Neural progenitor cell (in vitro differentiated cells): ENCODE measurements around the gene ALDH3B2. TPM values are rescaled to one million over a fixed set of nuclear protein-coding genes. Genes with fewer than 3 reads are reported as not detected.

Experiments
- DNase-seq: peaks from one replicate; pipeline ENCODE4 v3.0.0-alpha.2; 2016; ENCODE audit warnings: low spot score
- H2AFZ ChIP-seq: fragments of 200-600 bp; sonication (generic); replicated peaks from 2 replicates; pipeline ENCODE4 v1.6.1; 2016; ENCODE audit warnings: antibody characterized with exemption
- H3F3A ChIP-seq: fragments of 200-600 bp; sonication (generic); 2 replicates; pipeline ENCODE4 v1.6.1; 2016; ENCODE audit warnings: antibody characterized with exemption, low read depth
- H3K27ac ChIP-seq: fragments of 200-600 bp; sonication (generic); 2 replicates; pipeline ENCODE4 v1.5.1; 2016; ENCODE audit warnings: mild to moderate bottlenecking
- H3K27me3 ChIP-seq: fragments of 200-600 bp; sonication (generic); 2 replicates; pipeline ENCODE4 v1.6.1; 2016; ENCODE audit warnings: mild to moderate bottlenecking, moderate library complexity
- H3K36me3 ChIP-seq: fragments of 200-600 bp; sonication (generic); 2 replicates; pipeline ENCODE4 v1.5.1; 2016
- H3K4me1 ChIP-seq: fragments of 200-600 bp; sonication (generic); 2 replicates; pipeline ENCODE4 v1.6.1; 2016; ENCODE audit warnings: mixed run types
- H3K4me2 ChIP-seq: fragments of 200-600 bp; sonication (generic); 2 replicates; pipeline ENCODE4 v1.6.1; 2016
- H3K4me3 ChIP-seq: fragments of 200-600 bp; sonication (generic); 2 replicates; pipeline ENCODE4 v1.5.1; 2016
- H3K79me2 ChIP-seq: fragments of 200-600 bp; sonication (generic); 2 replicates; pipeline ENCODE4 v1.6.1; 2016; ENCODE audit warnings: low read depth
- H3K9ac ChIP-seq: fragments of 200-600 bp; sonication (generic); 2 replicates; pipeline ENCODE4 v1.6.1; 2016
- H3K9me3 ChIP-seq: fragments of 200-600 bp; sonication (generic); 2 replicates; pipeline ENCODE4 v1.5.1; 2016; ENCODE audit warnings: low read depth
- H4K20me1 ChIP-seq: fragments of 200-600 bp; sonication (generic); 2 replicates; pipeline ENCODE4 v1.6.1; 2016; ENCODE audit warnings: low read depth
- H3K27ac Mint-ChIP-seq: 3 replicates; pipeline ENCODE4 v1.8.0; 2021; ENCODE audit warnings: mixed read lengths
- H3K27me3 Mint-ChIP-seq: 2 replicates; pipeline ENCODE4 v1.8.0; 2022; ENCODE audit warnings: low read depth, mild to moderate bottlenecking, inconsistent platforms, moderate library complexity, mixed read lengths; ENCODE audit not compliant: insufficient read depth
- H3K36me3 Mint-ChIP-seq: 3 replicates; pipeline ENCODE4 v1.8.0; 2021; ENCODE audit warnings: mixed read lengths
- H3K4me1 Mint-ChIP-seq: 3 replicates; pipeline ENCODE4 v1.8.0; 2021; ENCODE audit warnings: mixed read lengths
- H3K4me3 Mint-ChIP-seq: 3 replicates; pipeline ENCODE4 v1.8.0; 2021; ENCODE audit warnings: mild to moderate bottlenecking, moderate library complexity, mixed read lengths
- H3K9me3 Mint-ChIP-seq: 3 replicates; pipeline ENCODE4 v1.8.0; 2020; ENCODE audit warnings: mixed read lengths
- EZH2 ChIP-seq: fragments of 200-600 bp; sonication (generic); IDR thresholded peaks from 2 replicates; pipeline ENCODE4 v1.6.1; 2017; ENCODE audit warnings: antibody characterized with exemption, mild to moderate bottlenecking, moderate library complexity
- EZH2phosphoT487 ChIP-seq: fragments of 200-600 bp; sonication (generic); IDR thresholded peaks from 2 replicates; pipeline ENCODE4 v1.6.1; 2017; ENCODE audit warnings: antibody characterized with exemption
- total RNA-seq: library from RNA; depleted of rRNA; stranded (reverse); fragments of >200 nt; gene quantifications from 2 replicates; pipeline ENCODE4 v1.2.3, GENCODE V29; 2015; ENCODE audit warnings: low replicate concordance
- TF ChIP-seq, protein P1 (sequence below): fragments of 200-600 bp; sonication (generic); IDR thresholded peaks from 2 replicates; pipeline ENCODE4 v1.5.1; 2017; ENCODE audit warnings: antibody characterized with exemption, mild to moderate bottlenecking

Gene ALDH3B2
- total RNA-seq, 1 donor from 2014 or later, result not detected

DNA sequence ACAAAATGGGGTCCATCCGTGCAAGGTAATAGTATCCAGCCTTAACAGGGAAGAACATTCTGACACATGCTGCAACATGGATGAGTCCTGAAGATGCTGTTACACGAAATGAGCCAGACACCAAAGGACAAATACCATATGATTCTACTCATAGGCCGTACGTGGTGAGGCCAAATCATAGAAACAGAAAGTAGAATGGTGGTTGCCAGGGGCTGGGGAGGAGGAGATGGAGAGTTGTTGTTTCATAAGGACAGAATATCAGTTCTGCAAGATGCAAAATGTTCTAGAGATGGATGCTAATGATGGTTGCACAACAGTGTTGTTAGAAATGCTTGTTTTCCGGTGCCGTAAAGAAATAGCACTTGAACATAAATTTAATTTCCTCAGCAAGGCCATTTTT, 37.5 kb downstream of the ALDH3B2 start:
- Histone ChIP-seq H3K36me3 (no peaks in the 10 kb centered on the region), H3K4me2 (no peak overlapping the region), H3K4me1 (peaks cover 6% of the 10 kb centered on the region), H3K79me2 (no peaks in the 10 kb centered on the region), H2AFZ (no peak overlapping the region), H3K9ac (no peak overlapping the region), H3K4me3 (no peak overlapping the region), H3F3A (no peaks in the 10 kb centered on the region), H3K27me3 (peaks cover 24% of the 10 kb centered on the region), H3K9me3 (no peaks in the 10 kb centered on the region), H4K20me1 (no peaks in the 10 kb centered on the region), H3K27ac (no peak overlapping the region)
- H3K9me3 Mint-ChIP-seq, result peaks cover 2% of the 10 kb centered on the region
- peaks cover 10% of the 10 kb centered on the region for H3K4me1 Mint-ChIP-seq
- no peak overlapping the region for H3K27ac Mint-ChIP-seq
- no peaks in the 10 kb centered on the region for H3K36me3 Mint-ChIP-seq
- no peak overlapping the region for H3K4me3 Mint-ChIP-seq
- no peak for DNase-seq
- peaks cover 11% of the 10 kb centered on the region for H3K27me3 Mint-ChIP-seq
- TF ChIP-seq EZH2 (no peak), EZH2phosphoT487 (no peak)
- TF ChIP-seq, protein P1, sequence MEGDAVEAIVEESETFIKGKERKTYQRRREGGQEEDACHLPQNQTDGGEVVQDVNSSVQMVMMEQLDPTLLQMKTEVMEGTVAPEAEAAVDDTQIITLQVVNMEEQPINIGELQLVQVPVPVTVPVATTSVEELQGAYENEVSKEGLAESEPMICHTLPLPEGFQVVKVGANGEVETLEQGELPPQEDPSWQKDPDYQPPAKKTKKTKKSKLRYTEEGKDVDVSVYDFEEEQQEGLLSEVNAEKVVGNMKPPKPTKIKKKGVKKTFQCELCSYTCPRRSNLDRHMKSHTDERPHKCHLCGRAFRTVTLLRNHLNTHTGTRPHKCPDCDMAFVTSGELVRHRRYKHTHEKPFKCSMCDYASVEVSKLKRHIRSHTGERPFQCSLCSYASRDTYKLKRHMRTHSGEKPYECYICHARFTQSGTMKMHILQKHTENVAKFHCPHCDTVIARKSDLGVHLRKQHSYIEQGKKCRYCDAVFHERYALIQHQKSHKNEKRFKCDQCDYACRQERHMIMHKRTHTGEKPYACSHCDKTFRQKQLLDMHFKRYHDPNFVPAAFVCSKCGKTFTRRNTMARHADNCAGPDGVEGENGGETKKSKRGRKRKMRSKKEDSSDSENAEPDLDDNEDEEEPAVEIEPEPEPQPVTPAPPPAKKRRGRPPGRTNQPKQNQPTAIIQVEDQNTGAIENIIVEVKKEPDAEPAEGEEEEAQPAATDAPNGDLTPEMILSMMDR, result no peak

DNA sequence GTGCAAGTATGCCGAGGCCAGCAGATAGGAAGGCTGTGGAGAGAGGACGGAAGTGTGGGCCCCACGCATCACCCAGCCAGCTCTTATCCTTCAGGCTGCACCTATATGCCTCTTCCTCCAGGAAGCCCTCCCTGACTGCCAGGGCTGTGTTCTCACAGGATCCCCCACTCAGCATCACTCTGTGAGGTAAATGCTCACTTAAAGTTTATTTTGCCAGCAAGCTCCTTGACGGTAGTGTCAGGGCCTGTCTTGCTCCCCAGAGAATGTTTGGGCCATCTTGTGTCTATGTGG, 39.2 kb downstream of the ALDH3B2 start:
- peaks cover 11% of the 10 kb centered on the region for H3K27me3 Mint-ChIP-seq
- no peak overlapping the region for H3K9ac ChIP-seq

DNA sequence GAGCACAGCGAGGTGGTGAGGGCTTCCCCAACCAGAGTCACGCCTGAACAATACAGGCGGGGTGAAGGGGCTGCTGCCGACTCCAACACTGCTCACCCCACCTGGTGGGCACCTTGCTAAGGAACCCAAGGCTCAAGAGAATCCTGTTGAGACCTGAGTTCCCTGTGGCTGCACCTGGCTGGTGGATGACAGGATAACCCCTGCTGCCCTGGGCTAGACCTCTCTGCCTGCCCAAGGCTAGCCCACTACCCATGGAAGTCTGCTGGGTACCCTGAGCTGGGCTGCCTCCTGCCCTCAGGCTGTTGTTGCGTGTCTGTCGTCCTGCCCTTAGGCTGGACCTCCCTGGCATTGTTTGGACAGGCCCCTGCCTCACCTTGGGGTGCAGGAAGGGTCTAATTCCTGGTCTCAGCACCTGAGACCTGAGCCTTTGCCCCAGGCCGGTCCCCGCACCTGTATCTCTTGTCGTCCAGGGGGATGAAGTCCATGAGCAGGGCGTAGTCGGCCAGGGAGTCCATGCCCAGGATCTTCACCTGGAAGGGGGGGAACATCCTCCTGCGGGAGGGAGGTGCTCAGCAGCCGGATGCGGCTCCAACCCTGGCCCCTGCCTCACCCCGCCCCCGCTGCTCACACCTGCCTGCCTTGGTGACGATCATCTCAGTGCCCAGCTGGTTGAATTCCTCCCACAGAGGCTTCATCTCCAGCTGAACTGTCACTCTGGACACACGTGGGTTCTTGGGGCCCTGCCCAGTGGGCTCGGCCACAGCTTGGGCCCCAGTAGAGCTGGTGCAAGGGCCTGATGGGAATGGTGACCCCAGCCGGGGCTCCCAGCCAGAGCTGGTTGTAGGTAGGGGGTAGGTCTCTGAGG, 39.8 kb downstream of the ALDH3B2 start:
- Mint-ChIP-seq H3K36me3 (no peaks in the 10 kb centered on the region), H3K4me3 (no peak overlapping the region), H3K27me3 (peaks cover 10% of the 10 kb centered on the region), H3K4me1 (peaks cover 14% of the 10 kb centered on the region), H3K9me3 (peaks cover 2% of the 10 kb centered on the region), H3K27ac (no peak overlapping the region)
- no peak overlapping the region for H3K4me2 ChIP-seq
- H3K36me3 ChIP-seq, result no peaks in the 10 kb centered on the region
- no peaks in the 10 kb centered on the region for H3K9me3 ChIP-seq
- TF ChIP-seq EZH2phosphoT487 (no peak), EZH2 (no peak)
- TF ChIP-seq, protein P1, result no peak
- H3K4me1 ChIP-seq, result peaks cover 8% of the 10 kb centered on the region
- no peak overlapping the region for H3K9ac ChIP-seq
- H3K79me2 ChIP-seq, result no peaks in the 10 kb centered on the region
- H3K27me3 ChIP-seq, result peaks cover 9% of the 10 kb centered on the region
- H2AFZ ChIP-seq, result no peak overlapping the region
- peaks cover 13% of the 10 kb centered on the region for H3F3A ChIP-seq
- H3K4me3 ChIP-seq, result no peak overlapping the region
- no peaks in the 10 kb centered on the region for H4K20me1 ChIP-seq
- no peak overlapping the region for H3K27ac ChIP-seq
- no peak for DNase-seq

More for the DNA sequence above, 39.2 kb downstream of the ALDH3B2 start:
- TF ChIP-seq EZH2 (no peak), EZH2phosphoT487 (no peak)
- TF ChIP-seq, protein P1, result no peak
- H3K4me2 ChIP-seq, result no peak overlapping the region
- no peaks in the 10 kb centered on the region for H3K9me3 ChIP-seq
- no peak overlapping the region for H3K27ac Mint-ChIP-seq
- H3K4me3 Mint-ChIP-seq, result peak overlapping the region; percentile 24
- no peak overlapping the region for H3K27ac ChIP-seq
- H3K36me3 ChIP-seq, result no peaks in the 10 kb centered on the region
- H3K36me3 Mint-ChIP-seq, result no peaks in the 10 kb centered on the region
- peaks cover 2% of the 10 kb centered on the region for H3K9me3 Mint-ChIP-seq
- DNase-seq, result no peak
- H3K79me2 ChIP-seq, result no peaks in the 10 kb centered on the region
- H3K27me3 ChIP-seq, result peaks cover 15% of the 10 kb centered on the region
- peaks cover 9% of the 10 kb centered on the region for H3K4me1 ChIP-seq
- H3F3A ChIP-seq, result peaks cover 10% of the 10 kb centered on the region
- no peaks in the 10 kb centered on the region for H4K20me1 ChIP-seq
- H3K4me1 Mint-ChIP-seq, result peaks cover 16% of the 10 kb centered on the region
- H3K4me3 ChIP-seq, result no peak overlapping the region
- no peak overlapping the region for H2AFZ ChIP-seq
